Measurements from ENCODE around the gene DNASE2.

DNASE2 gene

DNA sequence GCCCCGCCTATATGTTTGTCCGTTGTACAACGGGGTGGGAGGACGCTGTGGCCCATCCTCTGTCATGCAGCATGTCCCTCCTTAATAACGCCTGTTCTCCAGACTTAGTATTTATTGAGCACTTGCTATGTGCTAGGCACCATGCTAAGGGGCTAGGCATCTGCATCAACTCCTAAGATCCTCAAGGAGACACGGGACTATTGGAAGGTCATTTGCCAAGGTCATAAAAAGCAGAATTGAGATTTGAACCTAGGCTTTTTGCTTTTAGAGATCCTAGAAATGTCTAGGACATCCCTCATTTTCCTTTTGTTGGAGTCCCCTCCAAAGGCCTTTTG, 44.8 kb downstream of the DNASE2 start:
- no peak for DNase-seq

DNA sequence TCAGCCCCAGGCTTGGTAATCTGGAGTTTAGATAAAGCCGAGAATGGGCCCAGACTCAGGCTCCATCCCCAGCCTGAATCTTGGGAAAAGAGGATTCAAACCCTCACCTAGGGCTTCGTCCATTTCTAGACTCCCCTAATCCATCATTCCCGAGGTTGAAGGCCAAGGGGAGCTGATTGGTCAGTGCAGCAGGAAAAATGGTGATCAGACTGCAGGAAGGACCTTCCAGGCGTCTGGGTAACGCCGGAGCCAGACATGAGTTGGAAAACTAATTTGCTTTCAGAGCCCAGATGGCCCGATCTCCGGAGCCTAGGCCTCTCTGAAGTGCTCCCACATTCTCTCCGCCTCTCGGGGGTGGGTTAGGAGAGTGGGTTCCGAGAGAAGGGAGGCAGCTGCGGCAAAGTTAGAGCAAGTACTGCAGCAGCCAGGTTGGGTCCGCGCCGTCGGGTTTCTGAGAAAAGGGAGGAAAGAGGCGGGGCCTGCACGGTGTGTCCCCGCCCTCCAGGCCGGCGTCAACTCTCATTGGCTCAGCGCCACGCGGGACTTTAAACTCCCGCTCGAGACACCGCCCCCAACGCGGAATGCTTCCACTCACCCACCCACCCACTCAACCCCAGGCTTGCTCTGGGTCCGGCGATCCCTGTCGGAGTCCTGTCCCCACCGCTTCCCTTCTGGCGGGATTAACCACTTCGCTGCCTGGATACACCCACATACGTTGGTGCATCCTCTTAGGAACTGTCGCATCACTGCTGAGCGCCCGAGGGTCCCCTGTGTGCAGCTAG, 46.1 kb downstream of the DNASE2 start:
- DNase-seq, result peak in 21 of 56 donors; percentile 8 to 52 (median 42)

DNA sequence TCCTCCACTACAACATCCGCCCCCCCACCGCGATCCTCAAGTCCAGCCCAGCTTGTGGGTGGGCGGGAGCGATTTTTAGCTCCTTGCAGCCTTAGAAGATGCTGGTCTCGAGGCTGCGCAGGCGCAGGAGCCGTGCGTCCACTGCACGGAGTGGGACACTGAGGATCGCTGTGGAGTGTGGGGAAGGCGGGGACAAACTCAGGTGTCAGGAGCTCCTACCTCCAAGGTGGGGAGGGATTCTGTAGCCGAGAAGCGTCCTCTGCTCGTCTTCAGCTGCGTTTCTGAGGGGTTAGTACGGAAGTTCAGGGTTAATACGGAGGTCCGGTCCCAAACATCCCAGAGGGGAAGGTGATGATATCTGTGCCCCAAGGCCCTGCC, 46.7 kb downstream of the DNASE2 start, which contains the start of gene RTBDN:
RTBDN (minus strand) TSS at position 14 of the 378 bp plus-strand sequence. CDS start 4,600 bp downstream, outside the sequence.
- DNase-seq, result peak in 26 of 56 donors; percentile 7 to 70 (median 42)

DNA sequence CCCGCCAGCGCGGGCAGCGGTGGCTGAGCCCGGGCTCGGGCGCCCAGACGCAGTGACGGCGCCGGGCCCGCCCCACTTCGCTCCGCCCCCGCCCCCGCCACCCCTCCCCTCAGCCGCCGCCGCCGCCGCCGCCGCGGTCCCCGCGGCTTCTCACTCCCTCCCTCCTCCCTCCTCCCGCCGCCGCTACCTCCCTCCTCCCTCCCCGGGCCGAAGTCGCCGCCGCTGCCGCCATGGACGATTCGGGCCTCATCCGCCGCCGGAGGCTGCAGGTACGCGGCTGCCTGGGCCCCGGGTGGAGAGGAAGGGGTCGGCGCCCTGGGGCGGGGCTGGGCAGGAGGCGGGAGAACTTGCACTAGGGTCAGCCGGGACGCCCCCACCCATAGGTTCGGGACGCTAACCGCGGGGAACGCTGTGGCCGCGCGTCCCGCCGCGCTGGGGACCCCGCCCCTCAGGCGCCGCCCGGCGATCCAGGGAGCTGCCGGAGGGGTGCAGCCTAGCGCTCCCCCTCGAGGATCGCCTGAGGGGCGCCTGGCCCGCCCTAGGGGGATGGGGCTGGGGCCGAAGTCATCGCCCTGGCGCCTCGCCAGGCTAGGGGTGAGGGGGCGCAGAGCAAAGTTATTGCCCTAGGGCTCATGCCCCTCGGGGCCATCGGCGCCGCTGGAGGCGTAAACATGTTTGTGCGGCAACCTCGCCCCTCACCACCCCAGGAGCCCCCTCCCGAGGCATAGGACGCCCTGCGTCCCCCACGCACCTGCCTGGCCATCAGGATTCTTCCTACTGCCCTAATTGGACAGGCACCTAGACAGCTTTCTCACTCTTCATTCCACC, 47.3 kb downstream of the DNASE2 start:
- DNase-seq, result peak in 14 of 56 donors; percentile 6 to 36 (median 22)

DNA sequence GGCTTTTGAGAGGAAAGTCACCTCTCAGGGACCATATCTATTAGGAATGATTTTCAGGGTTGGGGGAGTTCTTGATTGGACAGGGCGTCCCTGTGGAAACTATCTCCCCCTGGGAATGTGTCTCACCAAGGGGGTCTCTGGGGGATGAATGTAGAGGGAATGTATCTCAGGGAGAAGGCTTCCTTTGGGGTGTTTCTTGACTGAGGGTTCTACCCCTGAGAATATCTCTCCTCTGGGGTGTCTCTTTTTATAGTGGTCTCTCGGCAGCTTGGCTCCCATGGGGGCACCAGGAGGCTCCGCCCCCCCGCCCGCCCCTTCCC, 47.9 kb downstream of the DNASE2 start:
- peak in 1 of 56 donors; percentile 4 for DNase-seq

DNA sequence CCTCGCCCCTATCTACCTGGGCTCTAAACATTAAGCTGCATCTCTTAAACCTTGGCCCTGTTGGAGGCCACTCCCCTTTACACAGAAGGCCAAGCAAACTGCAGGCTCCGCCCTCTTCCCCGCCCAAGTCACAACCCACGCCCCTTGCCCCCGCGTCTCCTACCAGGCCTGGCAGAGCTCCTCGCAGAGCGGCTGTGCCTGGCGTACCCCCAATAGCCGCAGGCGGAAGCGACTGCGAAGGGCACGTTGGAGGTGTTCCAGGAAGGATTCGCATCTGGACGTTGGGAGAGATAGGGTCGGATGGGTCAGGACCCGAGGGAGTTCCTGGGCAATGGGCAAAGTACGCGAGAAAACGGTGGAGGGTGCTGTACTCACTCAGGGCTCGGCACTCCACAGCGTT, 52.8 kb downstream of the DNASE2 start:
- DNase-seq, result no peak

DNA sequence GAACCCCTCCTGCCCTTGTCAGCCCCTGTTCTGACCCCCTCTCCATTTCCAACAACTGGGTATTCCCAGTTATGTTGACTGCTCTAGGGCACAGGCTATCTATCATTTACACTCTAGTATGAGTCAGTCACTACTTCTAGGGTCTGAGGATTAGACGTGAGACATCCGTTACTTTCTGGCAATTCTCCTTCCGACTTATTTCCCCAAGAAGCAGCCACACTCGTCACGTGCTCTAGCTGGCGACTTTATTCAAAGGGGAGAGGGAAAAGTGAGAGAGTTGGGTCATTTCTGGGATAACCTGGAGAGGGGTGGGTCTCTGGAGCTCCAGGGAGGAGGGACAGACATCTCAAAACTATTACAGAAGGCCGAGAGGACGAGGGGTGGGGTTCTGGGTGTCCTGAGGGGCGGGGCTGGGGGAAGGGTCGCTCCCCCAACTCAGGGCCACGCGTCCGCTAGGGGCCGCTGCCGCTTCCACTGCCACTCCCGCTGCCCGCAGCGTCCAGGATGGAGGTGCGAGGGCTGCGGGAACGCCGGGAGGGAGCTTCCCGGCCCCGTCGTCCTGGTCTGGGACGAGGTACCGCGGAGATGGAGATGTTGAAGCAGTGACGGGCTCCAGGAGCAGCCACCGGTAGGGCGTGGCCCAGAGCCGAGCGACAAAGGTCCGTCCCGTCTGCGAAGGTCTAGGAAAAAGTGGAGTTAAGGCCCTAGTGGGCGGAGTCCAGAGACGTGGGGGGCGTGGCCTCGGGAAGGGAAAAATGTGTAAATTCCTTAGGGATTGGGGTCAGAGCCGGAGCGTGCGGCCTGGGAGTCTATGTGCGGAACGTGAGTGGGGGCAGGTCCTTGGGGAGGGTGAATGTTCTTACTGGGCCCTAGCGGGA, 55.8 kb downstream of the DNASE2 start:
- no peak for DNase-seq
